B cell (primary cell): ENCODE results near the gene SLC22A13. TPM values are rescaled to one million over a fixed set of nuclear protein-coding genes. Genes with fewer than 3 reads are reported as not detected.

Source experiments
- ATAC-seq: fragments of 200-7000 bp; cut with Tn5 transposase; one replicate; pipeline ENCODE4 v1.10.0; 2021; ENCODE audit warnings: low read depth, mild to moderate bottlenecking, moderate number of reproducible peaks, moderate library complexity
- CTCF ChIA-PET: fragments of 350-600 bp; sonication (Branson Sonifier 250); formaldehyde crosslinking; loops from one replicate; lab custom pipeline; 2021; ENCODE audit warnings: antibody characterized with exemption, inconsistent platforms; lab: Charles Lee
- POLR2A ChIA-PET: fragments of 350-600 bp; sonication (Branson Sonifier 250); formaldehyde crosslinking; loops from one replicate; lab custom pipeline; 2021; ENCODE audit warnings: antibody characterized with exemption; lab: Charles Lee
- DNase-seq: peaks from one replicate; pipeline ENCODE4 v3.0.0; 2013
- H2AFZ ChIP-seq: 2 replicates; pipeline ENCODE4 v1.6.1; 2012; ENCODE audit warnings: mild to moderate bottlenecking, low read depth, low read length; ENCODE audit not compliant: insufficient read depth, poor library complexity, severe bottlenecking
- H3K27ac ChIP-seq, 2 donors: 1 replicate in 1 of 2; 2 replicates in 1 of 2; pipeline ENCODE4 v1.5.1; 2012 to 2013; ENCODE audit warnings: low read length in 2 of 2, mild to moderate bottlenecking in 2 of 2, moderate library complexity in 1 of 2
- H3K27me3 ChIP-seq, 4 experiments: fragments of 200-600 bp in 1 of 4; sonication (generic) in 1 of 4; replicated peaks in 1 of 4; 1 replicate in 2 of 4; 2 replicates in 2 of 4; pipeline versions ENCODE4 v1.6.1 to v1.7.0; 2013 to 2016; ENCODE audit warnings: low read length in 3 of 4, mild to moderate bottlenecking in 2 of 4, mixed read lengths in 1 of 4, moderate library complexity in 1 of 4; ENCODE audit not compliant: insufficient read depth in 4 of 4, control insufficient read depth in 3 of 4; ENCODE audit errors: control extremely low read depth in 1 of 4
- H3K36me3 ChIP-seq, 2 experiments: replicated peaks in 1 of 2; 1 replicate in 1 of 2; 2 replicates in 1 of 2; pipeline versions ENCODE4 v1.6.1 to v1.7.1; 2013; ENCODE audit warnings: low read length in 1 of 2; ENCODE audit not compliant: insufficient read depth in 2 of 2, control insufficient read depth in 1 of 2; ENCODE audit errors: control extremely low read depth in 1 of 2, extremely low read depth in 1 of 2
- H3K4me1 ChIP-seq, 2 donors: fragments of 200-600 bp in 1 of 2; sonication (generic) in 1 of 2; 1 replicate in 1 of 2; 2 replicates in 1 of 2; pipeline versions ENCODE4 v1.5.1 to v1.6.1; 2013 to 2017; ENCODE audit warnings: low read length in 2 of 2; ENCODE audit not compliant: control insufficient read depth in 2 of 2, insufficient read depth in 2 of 2
- H3K4me2 ChIP-seq: replicated peaks from 2 replicates; pipeline ENCODE3; 2012; ENCODE audit warnings: mild to moderate bottlenecking, low read depth, low read length; ENCODE audit not compliant: poor library complexity, severe bottlenecking
- H3K4me3 ChIP-seq, 5 experiments: fragments of 200-600 bp in 1 of 5; sonication (generic) in 1 of 5; 1 replicate in 3 of 5; 2 replicates in 2 of 5; pipeline versions ENCODE4 v1.5.1 to v1.7.0; 2011 to 2016; ENCODE audit warnings: low read length in 4 of 5, mild to moderate bottlenecking in 4 of 5, low read depth in 2 of 5, control low read depth in 1 of 5, moderate library complexity in 1 of 5; ENCODE audit not compliant: insufficient read depth in 1 of 5; ENCODE audit errors: control extremely low read depth in 1 of 5, extremely low read depth in 1 of 5
- H3K79me2 ChIP-seq: fragments of 200-600 bp; sonication (generic); one replicate; pipeline ENCODE4 v1.6.0; 2016; ENCODE audit warnings: low read length; ENCODE audit not compliant: control insufficient read depth, insufficient read depth
- H3K9ac ChIP-seq: fragments of 200-600 bp; sonication (generic); 2 replicates; pipeline ENCODE4 v1.6.1; 2017; ENCODE audit warnings: mild to moderate bottlenecking, low read length, moderate library complexity
- H3K9me3 ChIP-seq, 3 donors: one replicate each; pipeline versions ENCODE4 v1.6.1 to v1.7.1; 2013; ENCODE audit warnings: low read length in 2 of 3; ENCODE audit not compliant: control insufficient read depth in 2 of 3, insufficient read depth in 1 of 3; ENCODE audit errors: control extremely low read depth in 1 of 3
- H4K20me1 ChIP-seq: 2 replicates; pipeline ENCODE4 v1.6.0; 2012; ENCODE audit warnings: mild to moderate bottlenecking, low read length; ENCODE audit not compliant: insufficient read depth, control insufficient read depth, poor library complexity, severe bottlenecking
- H3K27ac Mint-ChIP-seq: one replicate; pipeline ENCODE4 v1.8.0; 2021; ENCODE audit warnings: mixed read lengths
- H3K27me3 Mint-ChIP-seq: one replicate; pipeline ENCODE4 v1.8.0; 2021; ENCODE audit warnings: mixed read lengths
- H3K4me1 Mint-ChIP-seq: one replicate; pipeline ENCODE4 v1.8.0; 2021; ENCODE audit warnings: mixed read lengths
- H3K4me3 Mint-ChIP-seq: one replicate; pipeline ENCODE4 v1.8.0; 2021; ENCODE audit warnings: mixed read lengths
- H3K9me3 Mint-ChIP-seq: one replicate; pipeline ENCODE4 v1.8.0; 2022; ENCODE audit warnings: mixed read lengths; ENCODE audit not compliant: insufficient read depth
- EZH2 ChIP-seq: IDR thresholded peaks from 2 replicates; pipeline ENCODE4 v1.6.1; 2012; ENCODE audit warnings: borderline replicate concordance, low read depth, mild to moderate bottlenecking, moderate library complexity, low read length; ENCODE audit not compliant: insufficient read depth, poor library complexity, severe bottlenecking
- WGBS: methylation state at CpG from one replicate; pipeline ENCODE4 v1.1.5; 2013; ENCODE audit warnings: missing lambda C conversion rate; ENCODE audit not compliant: insufficient coverage; 5-methylcytosine and 5-hydroxymethylcytosine counted together
- intact Hi-C: fragments of 100-400 bp; cut with micrococcal nuclease; formaldehyde crosslinking; loops from one replicate; pipeline ENCODE4 v1.10.0; 2022
- polyA plus RNA-seq: library from polyadenylated mRNA; depleted of rRNA; stranded (reverse); fragments of >200 nt; gene quantifications from 2 replicates; pipeline ENCODE4 v1.2.3, GENCODE V29; 2012
- total RNA-seq, 2 donors: library from RNA; stranded (reverse); fragments of 120-200 nt in 1 of 2; gene quantifications; 1 replicate in 1 of 2; 2 replicates in 1 of 2; pipeline versions ENCODE4 v1.2.3 to v1.2.4, GENCODE V29; 2013 to 2022
- TF ChIP-seq, protein P1 (sequence below): fragments of 200-600 bp; IDR thresholded peaks from one replicate; pipeline ENCODE4 v1.8.0; 2022; ENCODE audit warnings: antibody characterized with exemption, mild to moderate bottlenecking

SLC22A13 gene
- total and polyA plus RNA-seq, 2 donors (not counting 1 experiment from before 2014, with no cell fraction given): 0.31 to 0.91 TPM

DNA sequence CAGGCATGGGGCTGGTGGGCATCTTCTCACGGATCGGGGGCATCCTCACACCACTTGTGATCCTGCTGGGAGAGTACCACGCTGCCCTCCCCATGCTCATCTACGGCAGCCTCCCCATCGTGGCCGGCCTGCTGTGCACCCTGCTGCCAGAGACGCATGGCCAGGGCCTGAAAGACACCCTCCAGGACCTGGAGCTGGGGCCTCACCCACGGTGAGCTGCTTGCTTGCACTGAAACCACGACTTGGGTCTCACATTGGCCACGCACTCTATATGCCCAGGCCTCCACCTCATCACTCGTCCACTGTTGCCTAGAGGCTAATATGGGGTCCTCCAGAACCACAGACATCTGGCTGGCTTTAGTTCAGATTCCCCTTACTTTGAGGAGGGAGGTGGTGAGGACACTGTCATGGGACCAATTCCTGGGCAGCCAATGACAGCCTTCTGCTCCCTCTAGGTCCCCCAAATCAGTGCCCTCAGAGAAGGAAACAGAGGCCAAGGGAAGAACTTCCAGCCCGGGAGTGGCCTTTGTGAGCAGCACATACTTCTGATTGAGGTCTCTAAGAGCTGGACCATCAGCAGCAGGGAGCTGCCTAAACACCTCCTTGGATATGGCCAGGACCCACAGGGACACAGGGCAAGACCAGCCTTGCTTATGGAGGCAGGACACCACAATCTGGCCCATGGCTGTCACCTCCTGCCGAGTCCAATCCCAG is 11.5 kb downstream of the SLC22A13 start:
- H3K4me3 Mint-ChIP-seq: no peak overlapping the region

DNA sequence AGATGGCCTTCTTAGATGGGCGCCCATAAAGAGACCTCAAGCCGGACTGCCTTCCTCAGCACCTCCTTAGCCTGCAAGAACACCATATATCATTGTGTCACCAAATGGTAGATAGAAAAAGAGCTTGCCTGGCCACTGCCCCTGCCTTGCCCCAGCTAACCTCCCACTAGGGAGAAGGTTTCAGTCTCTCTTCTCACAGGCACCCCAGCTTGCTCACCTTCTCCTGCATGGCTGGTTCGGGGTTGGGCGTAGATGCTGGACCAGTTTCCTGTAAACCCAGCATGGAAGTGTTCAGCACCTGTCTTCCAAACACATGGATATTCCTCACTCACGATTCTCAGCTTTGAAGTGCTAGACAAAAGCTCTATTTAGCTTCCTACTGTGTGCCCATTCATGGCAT is 13.2 kb downstream of the SLC22A13 start:
- no peak overlapping the region for H3K9ac ChIP-seq
- TF ChIP-seq, protein P1, sequence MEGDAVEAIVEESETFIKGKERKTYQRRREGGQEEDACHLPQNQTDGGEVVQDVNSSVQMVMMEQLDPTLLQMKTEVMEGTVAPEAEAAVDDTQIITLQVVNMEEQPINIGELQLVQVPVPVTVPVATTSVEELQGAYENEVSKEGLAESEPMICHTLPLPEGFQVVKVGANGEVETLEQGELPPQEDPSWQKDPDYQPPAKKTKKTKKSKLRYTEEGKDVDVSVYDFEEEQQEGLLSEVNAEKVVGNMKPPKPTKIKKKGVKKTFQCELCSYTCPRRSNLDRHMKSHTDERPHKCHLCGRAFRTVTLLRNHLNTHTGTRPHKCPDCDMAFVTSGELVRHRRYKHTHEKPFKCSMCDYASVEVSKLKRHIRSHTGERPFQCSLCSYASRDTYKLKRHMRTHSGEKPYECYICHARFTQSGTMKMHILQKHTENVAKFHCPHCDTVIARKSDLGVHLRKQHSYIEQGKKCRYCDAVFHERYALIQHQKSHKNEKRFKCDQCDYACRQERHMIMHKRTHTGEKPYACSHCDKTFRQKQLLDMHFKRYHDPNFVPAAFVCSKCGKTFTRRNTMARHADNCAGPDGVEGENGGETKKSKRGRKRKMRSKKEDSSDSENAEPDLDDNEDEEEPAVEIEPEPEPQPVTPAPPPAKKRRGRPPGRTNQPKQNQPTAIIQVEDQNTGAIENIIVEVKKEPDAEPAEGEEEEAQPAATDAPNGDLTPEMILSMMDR: no peak
- no peak for TF ChIP-seq EZH2
- no peak overlapping the region for H3K27ac ChIP-seq
- H3K27ac Mint-ChIP-seq: no peak overlapping the region
- intact Hi-C loops: no loop called here
- no peak overlapping the region for H2AFZ ChIP-seq
- H3K4me3 ChIP-seq: no peak overlapping the region
- WGBS: 95% methylated on average over 4 of the region's 5 CpGs
- DNase-seq (no peak), ATAC-seq (no peak)
- H3K27me3 Mint-ChIP-seq: no peaks in the 10 kb centered on the region
- no peaks in the 10 kb centered on the region for H3K79me2 ChIP-seq
- H4K20me1 ChIP-seq: no peaks in the 10 kb centered on the region
- no peak overlapping the region for H3K4me3 Mint-ChIP-seq
- ChIA-PET POLR2A (no interaction called here), CTCF (no interaction called here)
- H3K9me3 Mint-ChIP-seq: no peaks in the 10 kb centered on the region
- no peaks in the 10 kb centered on the region for H3K4me1 Mint-ChIP-seq
- no peaks in the 10 kb centered on the region for H3K36me3 ChIP-seq
- no peaks in the 10 kb centered on the region for H3K9me3 ChIP-seq
- no peaks in the 10 kb centered on the region for H3K4me1 ChIP-seq
- H3K27me3 ChIP-seq: no peaks in the 10 kb centered on the region
- no peak overlapping the region for H3K4me2 ChIP-seq

More for the DNA sequence above, 11.5 kb downstream of the SLC22A13 start:
- Histone ChIP-seq H3K79me2 (no peaks in the 10 kb centered on the region), H3K36me3 (no peaks in the 10 kb centered on the region), H3K9ac (no peak overlapping the region), H4K20me1 (no peaks in the 10 kb centered on the region), H3K4me3 (no peak overlapping the region), H3K4me1 (peaks cover 0 to 7% of the 10 kb centered on the region in 2 donors), H3K9me3 (no peaks in the 10 kb centered on the region), H3K27me3 (no peaks in the 10 kb centered on the region), H2AFZ (no peak overlapping the region), H3K27ac (no peak overlapping the region), H3K4me2 (no peak overlapping the region)
- intact Hi-C loops: no loop called here
- no peaks in the 10 kb centered on the region for H3K27me3 Mint-ChIP-seq
- H3K27ac Mint-ChIP-seq: no peak overlapping the region
- WGBS: 96% methylated on average over 12 of the region's 13 CpGs
- peaks cover 9% of the 10 kb centered on the region for H3K4me1 Mint-ChIP-seq
- H3K9me3 Mint-ChIP-seq: no peaks in the 10 kb centered on the region
- DNase-seq (no peak), ATAC-seq (no peak)
- ChIA-PET POLR2A (no interaction called here), CTCF (no interaction called here)
- TF ChIP-seq, protein P1: no peak
- TF ChIP-seq EZH2: no peak
